Loucy (cell line): ENCODE results near the gene AMPH.

Source experiments
- H2AFZ ChIP-seq: fragments of 200-600 bp; sonication (generic); 2 replicates; pipeline ENCODE4 v1.6.0; 2016; ENCODE audit warnings: antibody characterized with exemption, mild to moderate bottlenecking, low read length, moderate library complexity
- H3F3A ChIP-seq: fragments of 200-600 bp; 2 replicates; pipeline ENCODE4 v1.6.0; 2016; ENCODE audit warnings: antibody characterized with exemption, low read depth, mild to moderate bottlenecking
- H3K27me3 ChIP-seq: fragments of 200-600 bp; sonication (generic); 2 replicates; pipeline ENCODE4 v1.6.1; 2014; ENCODE audit warnings: low read length, mild to moderate bottlenecking; ENCODE audit not compliant: insufficient read depth, poor library complexity, severe bottlenecking
- H3K36me3 ChIP-seq: fragments of 200-600 bp; sonication (generic); 2 replicates; pipeline ENCODE4 v1.6.1; 2016; ENCODE audit warnings: low read length; ENCODE audit not compliant: insufficient read depth
- H3K4me1 ChIP-seq: fragments of 200-600 bp; sonication (generic); 2 replicates; pipeline ENCODE4 v1.5.1; 2014; ENCODE audit warnings: low read length, mild to moderate bottlenecking; ENCODE audit not compliant: insufficient read depth, poor library complexity, severe bottlenecking
- H3K4me2 ChIP-seq: fragments of 200-600 bp; sonication (generic); 2 replicates; pipeline ENCODE4 v1.6.0; 2014; ENCODE audit warnings: antibody characterized with exemption, low read length, low read depth, mild to moderate bottlenecking; ENCODE audit not compliant: poor library complexity, severe bottlenecking
- H3K4me3 ChIP-seq: fragments of 200-600 bp; sonication (generic); 2 replicates; pipeline ENCODE4 v1.5.1; 2014; ENCODE audit warnings: low read length, mild to moderate bottlenecking, mixed read lengths; ENCODE audit not compliant: poor library complexity, severe bottlenecking
- H3K79me2 ChIP-seq: fragments of 200-600 bp; sonication (generic); 2 replicates; pipeline ENCODE4 v1.6.1; 2014; ENCODE audit warnings: low read length; ENCODE audit not compliant: insufficient read depth
- H3K9ac ChIP-seq: fragments of 200-600 bp; sonication (generic); 2 replicates; pipeline ENCODE4 v1.6.0; 2014; ENCODE audit warnings: mild to moderate bottlenecking, low read depth, low read length, moderate library complexity; ENCODE audit not compliant: poor library complexity, severe bottlenecking
- H3K9me2 ChIP-seq: fragments of 200-600 bp; sonication (generic); replicated peaks from 2 replicates; pipeline ENCODE4 v1.6.1; 2016; ENCODE audit warnings: low read depth, low read length, mixed read lengths
- H3K9me3 ChIP-seq: fragments of 200-600 bp; sonication (generic); 2 replicates; pipeline ENCODE4 v1.6.1; 2014; ENCODE audit warnings: mild to moderate bottlenecking, antibody characterized with exemption, low read length, low read depth; ENCODE audit not compliant: insufficient read depth
- H4K20me1 ChIP-seq: fragments of 200-600 bp; sonication (generic); 2 replicates; pipeline ENCODE4 v1.6.0; 2014; ENCODE audit warnings: antibody characterized with exemption, low read length, mild to moderate bottlenecking; ENCODE audit not compliant: insufficient read depth, poor library complexity, severe bottlenecking
- EZH2phosphoT487 ChIP-seq: fragments of 200-600 bp; IDR thresholded peaks from 2 replicates; pipeline ENCODE4 v1.6.1; 2018; ENCODE audit warnings: antibody characterized with exemption, mild to moderate bottlenecking, moderate library complexity, borderline replicate concordance
- TF ChIP-seq, protein P1 (sequence below): fragments of 200-600 bp; sonication (generic); conservative IDR thresholded peaks from 2 replicates; pipeline ENCODE4 v1.5.1; 2014; ENCODE audit warnings: mild to moderate bottlenecking, antibody characterized with exemption, low read length

The AMPH gene

GRCh38 chr7:38476764-38477163, 154.4 kb downstream of the AMPH start:
- TF ChIP-seq, protein P1, sequence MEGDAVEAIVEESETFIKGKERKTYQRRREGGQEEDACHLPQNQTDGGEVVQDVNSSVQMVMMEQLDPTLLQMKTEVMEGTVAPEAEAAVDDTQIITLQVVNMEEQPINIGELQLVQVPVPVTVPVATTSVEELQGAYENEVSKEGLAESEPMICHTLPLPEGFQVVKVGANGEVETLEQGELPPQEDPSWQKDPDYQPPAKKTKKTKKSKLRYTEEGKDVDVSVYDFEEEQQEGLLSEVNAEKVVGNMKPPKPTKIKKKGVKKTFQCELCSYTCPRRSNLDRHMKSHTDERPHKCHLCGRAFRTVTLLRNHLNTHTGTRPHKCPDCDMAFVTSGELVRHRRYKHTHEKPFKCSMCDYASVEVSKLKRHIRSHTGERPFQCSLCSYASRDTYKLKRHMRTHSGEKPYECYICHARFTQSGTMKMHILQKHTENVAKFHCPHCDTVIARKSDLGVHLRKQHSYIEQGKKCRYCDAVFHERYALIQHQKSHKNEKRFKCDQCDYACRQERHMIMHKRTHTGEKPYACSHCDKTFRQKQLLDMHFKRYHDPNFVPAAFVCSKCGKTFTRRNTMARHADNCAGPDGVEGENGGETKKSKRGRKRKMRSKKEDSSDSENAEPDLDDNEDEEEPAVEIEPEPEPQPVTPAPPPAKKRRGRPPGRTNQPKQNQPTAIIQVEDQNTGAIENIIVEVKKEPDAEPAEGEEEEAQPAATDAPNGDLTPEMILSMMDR: no peak
- TF ChIP-seq EZH2phosphoT487: no peak
- Histone ChIP-seq H2AFZ (no peak overlapping the region), H4K20me1 (no peaks in the 10 kb centered on the region), H3K9me3 (no peaks in the 10 kb centered on the region), H3K4me1 (no peaks in the 10 kb centered on the region), H3F3A (no peaks in the 10 kb centered on the region), H3K9ac (no peak overlapping the region), H3K79me2 (no peaks in the 10 kb centered on the region), H3K27me3 (no peaks in the 10 kb centered on the region), H3K36me3 (no peaks in the 10 kb centered on the region), H3K4me2 (no peak overlapping the region), H3K9me2 (no peaks in the 10 kb centered on the region), H3K4me3 (no peak overlapping the region)

DNA sequence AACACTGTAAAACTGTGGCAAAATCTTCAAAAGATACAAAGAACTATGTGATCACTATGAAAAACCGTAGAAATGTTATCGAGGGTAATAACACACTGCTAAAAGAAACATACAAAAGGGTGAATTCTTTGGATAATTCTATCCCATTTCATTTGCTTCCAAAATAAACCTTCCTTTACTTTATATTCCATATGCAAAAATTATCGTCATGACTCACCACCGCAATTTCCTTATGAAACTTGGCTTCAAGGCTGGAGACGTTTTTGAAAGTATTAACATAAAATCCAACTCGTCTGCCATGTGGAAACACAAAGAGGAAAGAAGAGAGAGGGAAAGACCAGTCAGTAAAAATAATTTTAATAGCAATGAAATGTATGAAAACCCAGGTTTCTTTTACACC, 165.2 kb downstream of the AMPH start:
- no peaks in the 10 kb centered on the region for H3K4me1 ChIP-seq
- no peaks in the 10 kb centered on the region for H3K9me3 ChIP-seq
- H4K20me1 ChIP-seq: no peaks in the 10 kb centered on the region
- no peak overlapping the region for H3K4me3 ChIP-seq
- no peak overlapping the region for H3K9ac ChIP-seq
- H3K9me2 ChIP-seq: no peaks in the 10 kb centered on the region
- no peak overlapping the region for H3K4me2 ChIP-seq
- no peak overlapping the region for H2AFZ ChIP-seq
- no peaks in the 10 kb centered on the region for H3K36me3 ChIP-seq
- no peaks in the 10 kb centered on the region for H3K27me3 ChIP-seq
- TF ChIP-seq EZH2phosphoT487: no peak
- TF ChIP-seq, protein P1: no peak
- H3K79me2 ChIP-seq: no peaks in the 10 kb centered on the region
- H3F3A ChIP-seq: no peaks in the 10 kb centered on the region

GRCh38 chr7:38463277-38464225, 167.6 kb downstream of the AMPH start:
- Histone ChIP-seq H3K27me3 (no peaks in the 10 kb centered on the region), H3K9me2 (no peaks in the 10 kb centered on the region), H2AFZ (peak overlapping the region; percentile 64; the same call in 1 of the 2 replicates), H3K4me2 (peak overlapping the region; percentile 41), H3K9me3 (no peaks in the 10 kb centered on the region), H4K20me1 (no peaks in the 10 kb centered on the region), H3K4me3 (peak overlapping the region; percentile 35), H3F3A (no peaks in the 10 kb centered on the region), H3K9ac (no peak overlapping the region), H3K36me3 (no peaks in the 10 kb centered on the region), H3K79me2 (no peaks in the 10 kb centered on the region), H3K4me1 (no peaks in the 10 kb centered on the region)
- TF ChIP-seq, protein P1: no peak
- TF ChIP-seq EZH2phosphoT487: no peak
